ENCODE results near the gene WDR45B. TPM values are rescaled to one million over a fixed set of nuclear protein-coding genes. Genes with fewer than 3 reads are reported as not detected.

WDR45B gene
- total RNA-seq, 1 donor from 2014 or later = 52.4 TPM

- no peak for DNase-seq
Measured at GRCh38 chr17:82677353-82677925, 29.2 kb upstream of the WDR45B start.

DNA sequence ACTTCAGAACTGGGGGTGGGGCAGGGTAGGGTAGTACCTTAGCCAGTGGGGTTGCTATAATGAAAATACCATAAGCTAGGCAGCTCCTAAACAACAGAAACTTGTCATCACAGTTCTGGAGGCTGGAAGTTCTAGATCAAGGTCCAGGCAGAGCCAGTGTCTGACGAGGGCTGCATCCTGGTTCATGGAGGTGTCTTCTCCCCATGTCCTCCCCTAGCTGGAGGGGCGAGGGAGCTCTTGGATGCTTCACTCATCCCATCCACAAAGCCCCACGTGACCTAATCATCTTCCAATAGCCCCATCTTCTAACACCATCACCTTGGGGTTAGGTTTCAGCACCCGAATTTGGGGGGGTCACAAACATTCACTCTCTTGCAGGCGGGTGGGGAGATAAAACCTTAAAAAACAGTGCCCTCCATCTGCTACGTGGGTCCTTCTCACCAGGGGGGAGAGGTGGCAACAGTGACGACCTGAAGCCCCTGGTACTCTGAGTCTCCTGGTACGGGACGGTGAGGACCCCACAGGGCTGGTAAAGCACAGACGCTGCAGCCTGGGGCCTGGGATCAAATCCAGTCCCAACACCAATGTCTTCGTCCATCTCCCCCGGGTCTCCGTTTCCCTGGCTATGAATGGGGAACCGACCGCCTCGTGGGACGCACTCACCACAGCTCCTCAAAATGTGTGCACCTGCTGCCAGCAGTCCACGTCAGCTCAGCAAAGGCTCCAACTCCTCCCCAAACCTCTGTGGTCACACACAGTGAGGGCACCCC is 27.4 kb upstream of the WDR45B start:
- no peak for DNase-seq

GRCh38 chr17:82674656-82675475 is 26.6 kb upstream of the WDR45B start:
- peak; percentile 40 for DNase-seq

DNA sequence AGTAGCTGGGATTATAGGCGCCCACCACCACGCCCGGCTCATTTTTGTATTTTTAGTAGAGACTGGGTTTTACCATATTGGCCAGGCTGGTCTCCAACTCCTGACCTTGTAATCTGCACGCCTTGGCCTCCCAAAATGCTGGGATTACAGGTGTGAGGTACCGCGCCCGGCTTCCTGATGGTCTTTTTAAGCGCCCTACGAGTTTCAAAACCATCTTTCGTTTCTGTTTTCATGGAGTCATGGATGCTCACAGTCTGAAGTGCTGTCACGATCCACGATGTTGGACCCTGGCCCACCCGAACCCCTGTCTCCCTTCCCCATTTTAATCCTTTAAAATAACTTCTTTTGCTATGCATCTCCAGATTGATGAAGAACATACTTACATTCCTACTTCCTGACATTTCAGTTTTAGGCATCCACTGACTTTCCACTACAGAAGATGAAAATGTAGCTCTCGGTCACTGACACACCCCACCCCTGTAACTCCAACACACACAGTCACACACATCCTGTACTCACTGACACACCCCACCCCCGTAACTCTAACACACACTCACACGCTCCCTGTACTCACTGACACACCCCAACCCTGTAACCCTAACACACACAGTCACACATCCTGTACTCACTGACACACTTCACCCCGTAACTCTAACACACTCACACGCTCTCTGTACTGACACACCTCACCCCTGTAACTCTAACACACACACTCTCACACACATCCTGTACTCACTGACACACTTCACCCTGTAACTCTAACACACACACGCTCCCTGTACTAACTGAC is 22.6 kb upstream of the WDR45B start:
- no peak for DNase-seq

DNA sequence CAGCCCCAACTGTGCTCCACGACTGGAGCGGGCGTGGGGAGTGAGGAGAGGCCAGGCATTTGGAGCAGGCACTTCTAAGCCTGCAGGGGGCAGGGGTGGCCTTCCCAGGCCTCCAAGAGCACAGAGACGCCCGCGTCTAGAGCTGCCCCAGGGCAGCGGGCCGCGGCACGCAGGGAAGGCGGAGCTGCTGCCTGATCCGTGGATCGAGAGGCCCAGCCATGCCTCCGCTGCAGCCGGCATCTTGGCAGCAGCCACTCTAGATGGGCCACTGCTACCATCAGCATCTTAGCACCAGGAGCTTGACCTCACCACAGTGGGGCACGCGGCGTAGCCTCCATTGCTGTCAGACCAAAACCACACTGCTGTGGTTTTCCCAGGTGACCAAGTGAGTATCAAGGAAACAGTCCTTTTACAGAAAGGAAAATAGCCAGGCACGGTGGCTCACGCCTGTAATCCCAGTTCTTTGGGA is 20.4 kb upstream of the WDR45B start:
- DNase-seq = peak; percentile 26

GRCh38 chr17:82668024-82668630 is 19.9 kb upstream of the WDR45B start:
- DNase-seq = no peak

- no peak for DNase-seq
Measured at GRCh38 chr17:82667668-82668000, 19.4 kb upstream of the WDR45B start.

- DNase-seq = no peak
Measured at GRCh38 chr17:82666931-82667667, 18.9 kb upstream of the WDR45B start.

DNA sequence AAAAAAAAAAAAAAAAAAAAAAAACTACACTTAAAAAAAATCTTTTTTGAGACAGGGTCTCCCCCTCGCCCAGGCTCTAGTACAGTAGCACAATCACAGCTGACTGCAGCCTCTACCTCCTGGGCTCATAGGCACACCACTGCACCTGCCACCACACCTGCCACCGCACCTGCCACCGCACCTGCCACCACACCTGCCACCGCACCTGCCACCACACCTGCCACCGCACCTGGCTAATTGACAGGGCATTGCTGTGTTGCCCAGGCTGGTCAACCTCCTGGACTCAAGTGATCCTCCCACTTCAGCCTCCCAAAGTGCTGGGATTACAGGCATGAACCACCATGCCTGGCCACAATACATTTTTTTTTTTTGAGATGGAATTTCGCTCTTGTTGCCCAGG is 17.6 kb upstream of the WDR45B start:
- no peak for DNase-seq

GRCh38 chr17:82665217-82665616 is 17.0 kb upstream of the WDR45B start:
- DNase-seq = no peak

GRCh38 chr17:82664701-82665182 is 16.5 kb upstream of the WDR45B start:
- peak; percentile 70 for DNase-seq

- no peak for DNase-seq
Measured at GRCh38 chr17:82664276-82664575, 16.0 kb upstream of the WDR45B start.

GRCh38 chr17:82663381-82664275 is 15.4 kb upstream of the WDR45B start:
- no peak for DNase-seq

- DNase-seq = no peak
Measured at GRCh38 chr17:82662711-82663261, 14.5 kb upstream of the WDR45B start.

DNA sequence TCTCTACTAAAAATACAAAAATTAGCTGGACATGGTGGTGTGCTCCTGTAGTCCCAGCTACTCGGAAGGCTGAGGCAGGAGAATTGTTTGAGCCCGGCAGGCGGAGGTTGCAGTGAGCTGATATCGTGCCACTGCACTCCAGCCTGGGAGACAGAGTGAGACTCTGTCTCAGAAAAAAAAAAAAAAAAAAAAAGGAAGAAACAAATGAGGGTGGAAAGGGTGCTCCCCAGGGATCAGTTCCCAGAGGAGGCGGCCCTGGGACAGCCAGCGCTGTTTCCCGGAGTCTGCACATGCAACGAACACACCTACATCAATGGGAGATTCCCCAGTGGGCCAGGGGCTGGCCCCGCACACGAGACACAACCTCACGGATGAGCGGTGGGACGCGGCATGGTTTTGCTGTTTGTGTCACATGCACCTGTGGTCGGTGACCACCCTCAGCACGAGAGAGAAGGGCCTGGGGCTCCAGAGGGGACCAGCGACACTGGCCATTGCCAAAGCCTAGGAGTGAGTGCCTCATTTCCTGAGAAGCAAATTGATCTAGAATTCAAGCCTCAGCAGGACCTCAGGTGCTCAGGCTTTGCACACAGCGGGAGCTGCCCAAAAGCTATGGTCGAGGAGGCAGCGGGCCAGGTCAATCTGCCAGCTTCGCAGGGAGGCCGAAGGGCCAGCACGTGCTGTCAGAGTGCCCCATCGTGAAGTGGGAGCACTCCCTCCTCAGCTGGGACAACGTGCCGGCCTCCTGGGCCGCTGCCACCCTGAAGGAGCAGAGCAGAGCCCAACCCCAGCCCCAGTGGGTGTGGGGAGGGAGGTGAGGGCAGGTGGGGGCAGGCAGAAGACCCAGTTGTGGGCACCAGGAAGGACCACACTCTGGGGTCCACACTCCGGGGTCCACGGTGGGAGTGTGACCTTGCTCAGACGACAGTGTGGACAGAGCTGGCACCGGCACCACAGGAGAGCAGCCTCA is 13.8 kb upstream of the WDR45B start:
- DNase-seq = no peak

- DNase-seq = no peak
Measured at GRCh38 chr17:82659886-82660285, 11.6 kb upstream of the WDR45B start.

- no peak for DNase-seq
Measured at GRCh38 chr17:82658796-82659452, 10.7 kb upstream of the WDR45B start.

DNA sequence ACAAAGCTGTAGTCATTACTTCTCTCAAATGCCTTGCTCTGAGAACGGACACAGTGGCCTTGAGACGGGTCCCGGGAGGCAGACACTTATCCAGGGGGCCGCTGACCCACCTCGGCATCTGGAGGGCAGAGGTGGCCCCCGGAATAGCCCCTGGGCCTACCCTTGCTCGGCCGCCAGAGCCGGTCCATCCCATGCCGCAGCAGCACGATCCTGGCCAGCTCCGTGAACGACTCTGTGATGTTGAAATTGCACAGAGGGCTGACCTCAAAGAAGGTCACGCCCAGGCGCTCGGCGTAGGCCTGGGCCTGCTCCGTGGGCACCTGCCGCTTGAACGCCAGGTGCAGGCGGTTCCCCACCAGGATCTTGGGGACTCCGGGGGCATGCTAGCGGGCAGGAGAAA is 10.1 kb upstream of the WDR45B start:
- no peak for DNase-seq

Data from occipital lobe (tissue), 2 donors.